ENCODE data around the gene FBXW10.
"Not testable (repeated sequence)": the region's sequence is repeated elsewhere in the genome, so short reads cannot be mapped to it uniquely, and the experiment has no call there.

DNA sequence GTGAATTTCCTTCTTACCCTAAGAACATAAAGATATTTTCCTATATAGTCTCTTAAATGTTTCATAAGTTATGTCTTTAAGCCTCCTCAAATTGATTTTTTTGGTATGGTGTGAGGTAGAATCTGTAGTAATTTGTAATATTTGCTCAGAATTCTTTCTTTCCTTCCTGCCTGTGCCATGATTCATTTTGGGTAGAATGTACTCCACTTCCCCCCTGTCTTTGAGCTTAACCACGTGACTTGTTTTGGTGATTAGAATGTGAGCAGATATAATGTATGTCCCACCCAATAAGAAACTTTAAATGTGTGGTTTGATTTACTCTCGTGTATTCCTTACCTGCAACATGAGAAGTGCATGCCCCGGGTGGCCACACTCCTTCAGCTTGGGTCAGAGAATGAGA, 77.6 kb downstream of the FBXW10 start:
- TF ChIP-seq, protein P1, sequence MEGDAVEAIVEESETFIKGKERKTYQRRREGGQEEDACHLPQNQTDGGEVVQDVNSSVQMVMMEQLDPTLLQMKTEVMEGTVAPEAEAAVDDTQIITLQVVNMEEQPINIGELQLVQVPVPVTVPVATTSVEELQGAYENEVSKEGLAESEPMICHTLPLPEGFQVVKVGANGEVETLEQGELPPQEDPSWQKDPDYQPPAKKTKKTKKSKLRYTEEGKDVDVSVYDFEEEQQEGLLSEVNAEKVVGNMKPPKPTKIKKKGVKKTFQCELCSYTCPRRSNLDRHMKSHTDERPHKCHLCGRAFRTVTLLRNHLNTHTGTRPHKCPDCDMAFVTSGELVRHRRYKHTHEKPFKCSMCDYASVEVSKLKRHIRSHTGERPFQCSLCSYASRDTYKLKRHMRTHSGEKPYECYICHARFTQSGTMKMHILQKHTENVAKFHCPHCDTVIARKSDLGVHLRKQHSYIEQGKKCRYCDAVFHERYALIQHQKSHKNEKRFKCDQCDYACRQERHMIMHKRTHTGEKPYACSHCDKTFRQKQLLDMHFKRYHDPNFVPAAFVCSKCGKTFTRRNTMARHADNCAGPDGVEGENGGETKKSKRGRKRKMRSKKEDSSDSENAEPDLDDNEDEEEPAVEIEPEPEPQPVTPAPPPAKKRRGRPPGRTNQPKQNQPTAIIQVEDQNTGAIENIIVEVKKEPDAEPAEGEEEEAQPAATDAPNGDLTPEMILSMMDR (IDR thresholded peaks at IDR 0.05 in 2 of 3, conservative IDR thresholded peaks at IDR 0.05 in 1 of 3; ENCODE audit: control insufficient read depth in 2 of 3, extremely low read depth in 1 of 3, insufficient read depth in 1 of 3, low read depth in 3 of 3, low read length in 3 of 3), result not testable (repeated sequence)
- not testable (repeated sequence) for TF ChIP-seq RCOR1 (conservative IDR thresholded peaks at IDR 0.05; ENCODE audit: low read depth, low read length); NRF1 (conservative IDR thresholded peaks at IDR 0.05; ENCODE audit: low read depth, low read length); NFXL1 (IDR thresholded peaks at IDR 0.05; ENCODE audit: borderline replicate concordance); NFYA (IDR thresholded peaks at IDR 0.05; ENCODE audit: borderline replicate concordance, low read depth, low read length)
- TF ChIP-seq, protein P2, sequence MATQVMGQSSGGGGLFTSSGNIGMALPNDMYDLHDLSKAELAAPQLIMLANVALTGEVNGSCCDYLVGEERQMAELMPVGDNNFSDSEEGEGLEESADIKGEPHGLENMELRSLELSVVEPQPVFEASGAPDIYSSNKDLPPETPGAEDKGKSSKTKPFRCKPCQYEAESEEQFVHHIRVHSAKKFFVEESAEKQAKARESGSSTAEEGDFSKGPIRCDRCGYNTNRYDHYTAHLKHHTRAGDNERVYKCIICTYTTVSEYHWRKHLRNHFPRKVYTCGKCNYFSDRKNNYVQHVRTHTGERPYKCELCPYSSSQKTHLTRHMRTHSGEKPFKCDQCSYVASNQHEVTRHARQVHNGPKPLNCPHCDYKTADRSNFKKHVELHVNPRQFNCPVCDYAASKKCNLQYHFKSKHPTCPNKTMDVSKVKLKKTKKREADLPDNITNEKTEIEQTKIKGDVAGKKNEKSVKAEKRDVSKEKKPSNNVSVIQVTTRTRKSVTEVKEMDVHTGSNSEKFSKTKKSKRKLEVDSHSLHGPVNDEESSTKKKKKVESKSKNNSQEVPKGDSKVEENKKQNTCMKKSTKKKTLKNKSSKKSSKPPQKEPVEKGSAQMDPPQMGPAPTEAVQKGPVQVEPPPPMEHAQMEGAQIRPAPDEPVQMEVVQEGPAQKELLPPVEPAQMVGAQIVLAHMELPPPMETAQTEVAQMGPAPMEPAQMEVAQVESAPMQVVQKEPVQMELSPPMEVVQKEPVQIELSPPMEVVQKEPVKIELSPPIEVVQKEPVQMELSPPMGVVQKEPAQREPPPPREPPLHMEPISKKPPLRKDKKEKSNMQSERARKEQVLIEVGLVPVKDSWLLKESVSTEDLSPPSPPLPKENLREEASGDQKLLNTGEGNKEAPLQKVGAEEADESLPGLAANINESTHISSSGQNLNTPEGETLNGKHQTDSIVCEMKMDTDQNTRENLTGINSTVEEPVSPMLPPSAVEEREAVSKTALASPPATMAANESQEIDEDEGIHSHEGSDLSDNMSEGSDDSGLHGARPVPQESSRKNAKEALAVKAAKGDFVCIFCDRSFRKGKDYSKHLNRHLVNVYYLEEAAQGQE (IDR thresholded peaks at IDR 0.05; ENCODE audit: low read depth, low read length), result not testable (repeated sequence)

All from GM12878 (cell line).